SIG-M5 treated with dmso at 0.1 percent for 504 hours (cell line): ENCODE results near the gene RAB5B.

Experiments used
- DNase-seq: peaks from one replicate; lab custom pipeline; 2025; ENCODE audit not compliant: unreplicated experiment; lab: John Stamatoyannopoulos, UW

The RAB5B gene

DNA sequence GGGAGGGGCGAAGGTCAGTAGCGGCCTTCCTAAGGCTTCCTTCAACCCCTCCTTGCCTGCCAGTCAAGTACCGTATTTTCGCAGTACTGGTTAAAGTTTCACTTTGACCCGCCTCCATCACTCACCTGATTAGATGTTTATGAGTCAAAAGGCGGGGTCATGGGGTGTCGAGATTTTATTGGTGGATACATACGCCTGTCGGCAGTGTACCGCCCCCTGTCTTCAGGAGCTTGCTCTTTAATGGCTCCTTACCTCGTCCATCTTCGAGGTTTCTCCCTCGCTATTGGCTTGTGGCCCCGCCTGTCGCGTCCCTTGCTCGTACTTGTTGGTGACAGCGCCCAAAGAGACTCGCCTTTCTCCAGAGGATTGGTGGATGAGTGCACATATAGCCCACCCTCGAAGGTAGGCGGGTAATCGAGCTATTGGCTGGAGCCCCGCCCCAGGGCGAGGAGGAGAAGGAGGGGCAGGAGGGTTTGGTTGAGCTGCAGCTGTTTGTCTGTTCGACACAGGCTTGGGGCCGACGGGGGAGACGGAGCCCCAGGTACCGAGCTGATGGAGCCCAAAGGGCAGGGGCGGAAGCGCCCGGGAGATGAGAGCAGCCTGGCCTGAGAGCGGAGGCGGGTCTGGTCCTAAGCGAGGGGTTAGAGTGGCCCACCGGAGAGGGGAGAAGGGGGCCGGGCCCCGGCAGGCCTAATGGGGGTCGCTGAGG is at the start of gene RAB5B:
TSS of gene RAB5B (plus strand) at position 480 of the 709 bp plus-strand sequence. CDS start 12,883 bp downstream, outside the sequence.
- DNase-seq, result peak; percentile 100

DNA sequence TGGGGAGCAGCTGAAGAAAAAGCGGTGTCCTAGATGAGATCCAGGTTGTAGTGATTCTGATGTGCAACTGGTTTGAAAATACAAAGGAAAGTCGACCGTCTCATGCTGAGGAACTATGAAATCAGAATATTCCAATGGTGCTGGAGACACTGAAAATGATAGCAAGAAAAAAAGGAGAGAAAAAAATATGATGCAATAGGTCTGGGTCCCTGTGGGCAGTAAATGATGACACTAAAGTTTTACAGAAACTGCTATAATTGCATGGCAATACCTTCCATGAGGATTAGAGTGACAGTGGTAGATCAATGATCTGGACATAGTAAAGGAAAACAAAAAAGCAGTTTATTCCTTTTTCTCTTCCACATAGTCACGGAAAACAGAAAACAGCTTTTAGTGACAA is 48.5 kb upstream of the RAB5B start:
- peak; percentile 13 for DNase-seq

DNA sequence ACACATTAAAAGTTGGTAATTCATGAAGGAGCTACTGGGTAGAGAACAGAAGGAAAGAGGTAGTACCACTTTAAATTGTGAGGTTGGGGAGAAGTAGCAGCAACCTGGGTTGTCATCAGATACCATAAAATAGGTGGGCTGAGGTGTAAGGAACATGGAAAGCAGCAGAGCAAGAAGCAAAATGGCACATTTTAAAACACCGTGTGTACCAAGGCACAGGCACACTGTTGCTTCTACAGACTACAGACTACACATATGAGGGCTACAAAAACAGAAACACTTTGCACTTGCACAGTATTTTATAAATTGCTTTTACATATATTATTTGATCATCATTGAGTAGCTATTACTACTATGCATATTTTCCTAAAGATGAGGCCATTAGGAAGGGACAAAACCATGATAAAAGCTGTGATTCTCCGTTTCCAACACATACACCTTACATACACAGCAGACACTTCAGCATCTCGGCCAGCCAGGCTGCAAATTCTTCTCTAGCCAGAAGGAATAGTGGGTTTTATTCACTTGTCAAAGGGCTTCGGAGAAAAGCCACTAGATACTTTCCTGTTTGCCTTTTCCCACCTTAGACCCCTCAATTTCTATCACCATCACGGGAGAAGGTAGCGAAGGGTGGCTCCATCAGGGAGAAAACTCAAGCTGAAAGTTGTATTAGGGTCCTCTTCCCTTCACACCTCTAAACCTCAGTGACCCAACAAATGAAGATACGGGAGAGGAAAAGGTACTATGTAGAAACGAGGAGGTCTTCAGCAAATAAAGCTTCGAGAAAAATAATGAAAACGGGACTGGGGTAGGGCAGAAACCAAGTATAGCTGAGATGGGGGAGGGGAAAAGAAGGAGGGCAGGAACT is 47.8 kb upstream of the RAB5B start:
- DNase-seq, result no peak

GRCh38 chr12:55926738-55927587 is 46.9 kb upstream of the RAB5B start:
- DNase-seq, result peak; percentile 96

DNA sequence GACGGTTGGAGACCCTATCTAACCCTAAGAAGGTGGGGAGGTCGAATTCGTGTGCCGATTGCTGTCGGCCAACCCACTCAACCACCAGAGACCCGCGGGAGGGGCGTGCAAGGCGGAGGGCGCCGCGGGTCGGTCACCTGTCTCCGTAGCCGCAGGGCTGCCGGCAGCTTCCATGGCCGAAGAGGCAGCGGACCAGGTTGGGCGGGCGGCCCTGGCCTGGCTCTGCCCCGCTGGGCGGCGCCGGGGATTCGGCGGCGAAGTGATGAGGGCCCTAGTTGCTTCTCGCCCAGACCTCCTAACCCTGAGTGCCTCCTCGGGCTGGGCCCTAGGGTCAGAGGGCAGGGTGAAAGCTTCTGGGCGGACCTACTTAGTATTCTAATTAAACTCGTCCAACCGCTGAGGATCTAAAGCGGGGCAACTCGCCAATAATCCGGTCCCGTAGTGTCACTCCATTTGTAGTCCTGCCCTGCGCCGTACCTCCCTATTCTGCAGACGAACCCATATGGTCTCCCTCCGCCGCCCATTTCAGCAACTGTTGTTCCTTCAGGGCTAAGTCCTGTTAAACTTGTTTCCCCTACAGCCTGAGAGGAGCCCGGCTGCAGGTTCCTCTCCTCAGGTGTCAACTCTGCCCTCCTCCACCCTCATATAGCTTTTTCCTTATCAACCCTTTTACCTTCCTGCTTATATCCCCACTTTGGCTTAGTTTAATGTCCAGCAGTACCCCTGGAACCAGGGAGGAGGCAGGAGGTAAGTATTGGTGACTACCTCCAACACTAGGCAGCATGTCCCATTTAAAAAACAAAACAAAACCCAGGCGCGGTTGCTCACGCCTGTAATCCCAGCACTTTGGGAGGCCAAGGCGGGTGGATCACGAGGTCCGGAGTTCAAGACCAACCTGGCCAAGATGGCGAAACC is 46.0 kb upstream of the RAB5B start, which contains the start of gene PYM1:
TSS of gene PYM1 (minus strand) at position 307 of the 915 bp plus-strand sequence. CDS start at position 174, 133 bp downstream.
- DNase-seq, result peak; percentile 94

- DNase-seq, result peak; percentile 93
Observed at GRCh38 chr12:55929306-55929791, 44.5 kb upstream of the RAB5B start.

- DNase-seq, result peak; percentile 92
Observed at GRCh38 chr12:55930771-55931316, 43.0 kb upstream of the RAB5B start, which contains the start of gene DGKA. DGKA (plus strand) TSS chr12:55931162; CDS start chr12:55936504, 5,342 bp downstream.

GRCh38 chr12:55931317-55931779 is 42.5 kb upstream of the RAB5B start:
- DNase-seq, result no peak

DNA sequence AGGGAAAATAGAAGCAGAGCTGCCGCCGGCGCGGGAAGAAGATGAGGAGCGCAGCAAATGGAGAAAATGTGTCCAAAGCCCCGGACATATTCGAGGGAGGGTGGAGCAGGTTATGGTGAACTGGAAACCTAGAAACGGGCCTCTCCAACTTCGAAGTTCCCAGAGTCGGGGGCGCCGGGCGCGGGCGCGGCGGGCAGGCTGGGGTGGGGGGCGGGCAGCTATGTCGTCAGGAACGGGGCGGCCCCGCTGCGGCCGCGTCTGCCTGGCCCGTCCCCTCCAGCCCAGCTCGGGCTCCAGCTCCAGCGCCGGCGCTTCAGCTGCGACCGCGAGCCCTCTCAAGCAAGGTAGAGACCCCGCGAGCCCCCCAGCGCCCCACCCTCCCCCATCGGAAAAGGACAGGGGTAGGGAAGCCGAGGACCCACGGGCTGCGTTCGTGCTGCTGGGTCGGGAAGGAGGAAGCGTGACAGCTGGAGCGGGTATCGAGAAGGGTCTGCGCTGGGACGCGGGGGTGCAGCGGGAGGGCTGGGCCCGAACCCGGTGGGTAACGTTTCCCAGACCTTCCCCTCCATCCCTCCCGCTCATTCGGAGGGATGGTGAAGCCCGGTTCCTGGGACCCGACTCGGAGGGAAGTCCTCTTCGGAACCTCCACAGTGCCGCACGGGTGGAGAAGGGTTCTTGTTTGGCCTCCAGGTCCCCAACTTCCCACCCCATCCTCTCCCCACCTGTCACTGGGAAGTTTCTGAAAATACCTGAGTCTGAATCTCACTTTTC is 41.9 kb upstream of the RAB5B start:
- DNase-seq, result peak; percentile 47

GRCh38 chr12:55932551-55932910 is 41.3 kb upstream of the RAB5B start:
- peak; percentile 78 for DNase-seq

DNA sequence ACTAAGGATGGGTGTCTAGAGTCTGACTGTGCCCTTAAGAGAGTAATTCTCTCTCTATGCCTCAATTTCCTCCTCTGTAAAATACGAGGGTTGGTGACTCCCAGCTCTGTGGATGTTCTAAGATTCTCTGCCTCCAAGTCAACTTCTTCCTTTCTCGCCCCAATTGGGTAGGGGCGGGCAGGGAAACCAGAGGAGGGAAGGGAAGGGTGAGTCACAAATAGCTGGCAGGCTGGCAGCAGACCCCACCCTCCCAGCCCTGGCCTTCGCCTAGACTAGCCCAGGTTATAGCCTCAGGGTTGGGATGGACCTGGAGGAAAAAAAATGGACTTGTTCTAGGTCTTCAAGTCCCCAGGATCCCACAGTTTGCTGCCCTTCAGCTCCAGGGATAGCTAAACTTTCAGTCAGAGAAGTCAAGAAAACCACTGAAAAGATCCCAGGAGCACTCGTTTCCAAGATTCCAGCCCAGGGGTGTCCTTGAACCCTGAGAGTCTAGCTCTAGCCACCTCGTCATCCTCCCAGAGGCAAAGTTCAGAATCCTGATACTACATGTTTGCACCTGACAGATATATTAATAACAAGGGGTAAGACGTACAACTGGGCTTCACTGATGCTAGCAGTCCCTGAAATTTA is 40.6 kb upstream of the RAB5B start:
- DNase-seq, result peak; percentile 60

- DNase-seq, result no peak
Observed at GRCh38 chr12:55933799-55934742, 39.8 kb upstream of the RAB5B start.

- no peak for DNase-seq
Observed at GRCh38 chr12:55934773-55935172, 39.1 kb upstream of the RAB5B start.

GRCh38 chr12:55935738-55936151 is 38.1 kb upstream of the RAB5B start:
- DNase-seq, result no peak

GRCh38 chr12:55937981-55938380 is 35.9 kb upstream of the RAB5B start:
- DNase-seq, result no peak

DNA sequence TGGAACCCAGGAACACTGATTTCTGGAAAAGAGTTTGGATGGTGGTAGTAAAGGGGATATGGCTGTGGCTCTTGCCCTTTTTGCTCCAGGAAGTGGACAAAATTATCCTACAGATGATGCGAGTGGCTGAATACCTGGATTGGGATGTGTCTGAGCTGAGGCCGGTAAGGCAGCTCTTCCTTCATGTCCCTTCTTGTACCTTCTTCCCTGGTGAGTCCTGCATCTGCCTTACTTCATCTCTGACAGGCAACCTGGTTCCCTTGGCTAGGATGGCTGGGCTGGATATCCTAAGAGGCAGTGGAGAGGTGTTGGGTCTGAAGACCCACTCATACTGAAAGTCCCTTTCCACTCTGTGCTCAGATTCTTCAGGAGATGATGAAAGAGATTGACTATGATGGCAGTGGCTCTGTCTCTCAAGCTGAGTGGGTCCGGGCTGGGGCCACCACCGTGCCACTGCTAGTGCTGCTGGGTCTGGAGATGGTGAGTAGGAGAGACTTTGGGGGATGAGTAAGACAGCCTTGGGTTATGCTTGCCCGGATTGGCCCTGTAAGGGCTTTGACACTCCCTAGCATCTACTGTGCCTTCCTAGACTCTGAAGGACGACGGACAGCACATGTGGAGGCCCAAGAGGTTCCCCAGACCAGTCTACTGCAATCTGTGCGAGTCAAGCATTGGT is 34.9 kb upstream of the RAB5B start:
- no peak for DNase-seq
